ENCODE measurements around the gene IL31RA. TPM values are rescaled to one million over a fixed set of nuclear protein-coding genes. Genes with fewer than 3 reads are reported as not detected.

IL31RA gene
- total RNA-seq, 1 donor from 2014 or later, result 0.51 TPM

DNA sequence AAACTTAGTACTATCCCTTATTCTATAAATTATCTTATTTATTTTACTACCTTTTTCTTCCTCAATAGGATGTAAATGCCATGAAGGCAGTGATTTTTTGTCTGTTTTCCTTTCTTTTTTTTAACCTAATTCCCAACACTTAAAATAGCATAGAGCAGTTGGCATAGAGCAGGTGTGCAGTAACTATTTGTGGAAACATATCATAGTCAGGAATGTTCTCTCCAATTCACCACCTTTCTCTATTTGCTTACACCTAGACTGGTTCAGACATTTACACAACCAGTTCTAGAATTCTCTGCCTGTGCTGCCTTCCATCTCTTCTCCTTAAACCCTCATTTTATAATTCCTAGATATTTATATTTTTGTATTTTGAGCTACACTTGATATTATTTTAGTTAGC is 49.6 kb downstream of the IL31RA start:
- no peak for DNase-seq (ENCODE audit: low read depth in 2 of 2)

DNA sequence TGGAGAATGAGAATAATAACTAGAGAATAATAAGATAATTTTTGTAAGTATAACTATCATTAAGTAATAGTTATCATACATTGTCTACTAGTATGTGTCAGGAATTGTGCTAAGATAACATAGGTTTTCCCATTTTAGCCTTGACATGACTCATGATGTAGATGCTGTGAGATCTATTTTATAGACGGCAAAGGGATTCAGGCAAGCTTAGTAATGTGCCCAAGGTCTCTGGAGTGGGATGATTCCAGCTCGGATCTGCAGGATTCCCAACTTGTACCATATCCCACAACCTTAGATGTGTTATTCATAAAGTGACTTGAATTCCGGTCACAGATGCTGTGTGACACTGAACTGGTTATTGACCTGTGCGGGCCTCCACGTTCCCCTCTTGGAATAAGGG is 51.5 kb downstream of the IL31RA start:
- DNase-seq (ENCODE audit: low read depth in 2 of 2), result no peak

DNA sequence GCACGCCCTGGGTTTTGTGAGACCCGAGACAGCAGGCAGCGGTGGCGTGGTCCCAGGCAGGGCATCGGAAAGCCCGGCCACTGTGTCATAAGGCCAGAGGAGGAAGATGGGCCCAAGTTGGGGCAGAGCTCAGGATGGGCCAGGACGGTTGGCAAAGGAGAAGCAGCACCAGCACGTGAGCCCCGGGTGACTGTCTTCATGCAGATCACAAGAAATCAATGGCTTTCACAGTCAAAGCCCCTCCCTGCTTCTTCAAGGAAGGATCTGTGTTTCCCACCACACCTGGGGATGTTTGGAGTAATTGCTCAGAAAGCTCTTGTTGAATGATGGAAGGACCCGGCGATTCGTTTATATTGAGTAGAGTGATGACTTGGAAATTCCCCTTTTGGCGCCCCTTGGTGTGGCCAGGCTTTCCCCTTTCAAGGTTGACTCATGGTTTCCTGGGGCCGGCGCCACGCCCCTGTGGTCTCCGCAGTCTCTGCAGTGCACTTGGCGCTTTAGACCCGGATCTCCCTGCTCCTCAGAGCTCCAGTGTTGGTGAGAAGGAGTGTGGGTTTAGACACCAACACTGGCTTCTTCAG is 52.1 kb downstream of the IL31RA start:
- peak in 1 of 2 donors; percentile 76 for DNase-seq (ENCODE audit: low read depth in 2 of 2)

DNA sequence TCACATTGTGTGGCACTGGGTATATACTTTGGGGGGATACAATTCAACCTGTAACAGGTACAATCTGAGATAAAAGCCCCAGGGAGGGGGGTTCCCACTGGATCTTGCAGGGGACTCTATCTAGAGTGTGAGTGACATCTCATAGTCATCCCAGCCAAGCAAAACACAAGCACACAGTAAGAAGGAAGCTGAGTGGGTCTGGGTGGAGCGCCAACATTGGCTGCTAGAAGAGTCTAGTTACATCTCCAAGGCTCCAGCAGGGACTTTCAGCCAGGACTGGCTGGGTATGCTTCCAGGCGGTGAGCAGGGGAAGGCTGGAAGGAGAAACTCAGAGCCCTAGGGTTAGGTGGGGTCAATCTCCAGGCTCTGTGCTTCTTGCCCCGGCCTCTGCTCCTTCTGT is 53.0 kb downstream of the IL31RA start:
- peak in 1 of 2 donors; percentile 71 for DNase-seq (ENCODE audit: low read depth in 2 of 2)

DNA sequence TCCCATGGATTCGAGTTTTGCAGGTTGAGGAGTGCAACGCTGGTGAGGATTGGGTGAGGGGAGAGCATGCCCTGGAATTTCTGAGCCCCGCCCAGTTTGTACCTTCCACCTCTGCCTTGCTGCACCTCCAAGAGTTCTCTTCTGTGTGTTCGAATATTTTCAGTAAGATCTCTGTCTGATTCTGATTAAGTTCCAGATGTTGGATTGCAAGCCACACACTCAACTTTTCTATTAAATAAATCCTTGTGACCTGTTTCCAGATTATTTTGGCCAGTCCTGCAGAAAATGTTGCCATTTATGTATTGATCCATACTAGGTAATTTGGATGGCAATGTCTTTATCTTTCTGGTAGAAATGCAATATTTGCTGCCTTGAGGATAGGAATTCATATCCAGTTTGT is 54.1 kb downstream of the IL31RA start:
- no peak for DNase-seq (ENCODE audit: low read depth in 2 of 2)

DNA sequence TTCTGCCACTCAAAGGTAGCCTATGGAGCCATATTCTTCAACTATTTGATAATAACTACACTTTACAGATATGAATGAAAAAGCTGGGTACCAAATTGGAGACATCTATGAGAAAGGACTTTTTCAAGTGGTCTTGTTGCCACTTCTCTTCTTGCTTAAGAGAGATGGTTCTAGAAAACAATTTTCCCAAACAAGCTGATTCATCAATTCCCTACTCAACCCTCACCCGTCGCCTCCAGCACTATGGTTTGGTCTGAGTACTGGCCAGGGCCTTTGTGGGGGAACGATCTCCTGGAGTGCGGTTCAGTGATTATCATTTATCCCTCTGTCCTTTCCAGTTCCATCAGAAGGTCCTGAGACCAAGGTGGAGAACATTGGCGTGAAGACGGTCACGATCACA is 56.8 kb downstream of the IL31RA start:
- no peak for DNase-seq (ENCODE audit: low read depth in 2 of 2)

GRCh38 chr5:55908804-55909203 is 57.6 kb downstream of the IL31RA start:
- no peak for DNase-seq (ENCODE audit: low read depth in 2 of 2)

DNA sequence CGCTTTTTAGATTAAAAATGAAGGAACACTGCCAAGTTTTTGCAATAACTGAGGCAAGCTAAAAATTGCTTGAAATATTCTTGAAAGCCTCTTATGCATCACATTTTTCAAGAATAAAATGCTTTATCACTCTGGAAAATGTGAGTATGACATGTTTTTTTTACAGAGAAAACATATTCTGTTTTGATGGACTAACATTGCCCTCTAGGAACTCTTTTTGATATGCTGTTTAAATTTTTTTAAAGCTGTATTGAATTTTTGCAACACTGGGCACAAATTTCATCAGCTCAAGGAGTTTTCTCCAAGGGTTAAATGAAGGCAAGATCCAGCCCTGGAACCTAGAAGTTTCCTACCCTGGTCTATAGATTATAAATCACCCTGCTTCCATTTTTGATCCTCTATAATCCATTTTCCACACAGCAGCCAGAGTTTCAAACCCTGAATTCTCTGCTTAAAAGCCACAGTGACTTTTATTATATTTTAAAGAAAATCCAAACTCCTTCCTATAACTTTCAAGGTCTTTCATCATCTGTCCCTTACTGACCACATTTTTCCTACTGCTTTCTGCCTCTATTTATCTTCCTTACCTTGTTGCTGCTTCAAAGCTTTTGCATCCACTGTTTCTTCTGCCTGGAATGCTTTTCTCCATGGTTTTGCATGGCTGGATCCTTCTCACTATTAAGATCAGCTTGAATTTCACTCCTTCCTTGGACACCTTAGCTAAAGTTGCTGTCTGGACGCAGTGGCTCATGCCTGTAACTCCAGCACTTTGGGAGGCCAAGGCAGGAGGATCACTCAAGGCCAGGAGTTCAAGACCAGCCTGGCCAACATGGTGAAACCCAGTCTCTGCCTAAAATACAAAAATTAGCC is 60.9 kb downstream of the IL31RA start:
- DNase-seq (ENCODE audit: low read depth in 2 of 2), result no peak

DNA sequence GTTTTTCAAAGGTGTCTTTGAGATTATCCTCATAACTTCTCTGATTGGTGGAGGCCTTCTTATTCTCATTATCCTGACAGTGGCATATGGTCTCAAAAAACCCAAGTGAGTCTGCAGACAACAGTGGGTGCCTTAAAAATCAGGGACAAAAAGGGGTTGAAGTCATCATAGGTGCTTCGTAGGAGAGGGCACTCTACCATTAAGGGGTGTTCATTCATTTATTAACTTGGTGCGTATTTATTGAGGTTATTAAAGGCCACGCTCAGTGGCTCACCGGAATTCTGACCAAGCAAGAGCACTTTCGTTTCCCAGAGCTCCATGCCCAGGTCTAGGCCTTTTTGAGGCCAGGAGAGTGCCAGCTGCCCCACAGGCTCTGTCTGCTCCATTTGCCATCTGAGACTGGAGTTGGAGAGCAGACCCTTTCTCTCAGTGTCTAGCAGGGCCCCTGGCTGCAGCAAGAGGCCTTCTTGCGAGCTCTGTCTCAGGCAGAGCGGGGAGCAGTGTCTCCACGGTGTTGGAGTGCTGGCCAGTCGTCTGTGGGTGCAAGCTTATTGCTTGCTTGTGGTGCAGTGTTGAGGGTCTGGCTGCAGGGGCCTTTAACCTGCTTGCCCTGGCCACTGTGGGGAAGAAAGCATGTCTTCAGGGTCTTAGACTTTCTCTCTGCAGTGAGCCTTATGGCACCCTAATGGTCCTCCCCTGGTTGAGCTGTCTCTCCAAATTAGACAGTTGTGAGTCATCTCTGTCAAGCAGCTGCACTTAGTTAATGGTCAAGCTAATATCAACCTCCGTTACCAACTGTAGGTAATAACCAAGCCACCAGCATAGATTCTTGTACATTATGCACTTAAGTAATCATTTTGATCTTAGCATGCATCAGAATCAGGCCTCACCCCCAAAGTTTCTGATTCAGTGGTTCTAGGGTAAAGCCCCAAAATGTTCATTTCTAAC is 62.6 kb downstream of the IL31RA start:
- no peak for DNase-seq (ENCODE audit: low read depth in 2 of 2)

GRCh38 chr5:55914971-55915370 is 63.8 kb downstream of the IL31RA start:
- no peak for DNase-seq (ENCODE audit: low read depth in 2 of 2)

GRCh38 chr5:55915783-55916182 is 64.6 kb downstream of the IL31RA start:
- no peak for DNase-seq (ENCODE audit: low read depth in 2 of 2)

DNA sequence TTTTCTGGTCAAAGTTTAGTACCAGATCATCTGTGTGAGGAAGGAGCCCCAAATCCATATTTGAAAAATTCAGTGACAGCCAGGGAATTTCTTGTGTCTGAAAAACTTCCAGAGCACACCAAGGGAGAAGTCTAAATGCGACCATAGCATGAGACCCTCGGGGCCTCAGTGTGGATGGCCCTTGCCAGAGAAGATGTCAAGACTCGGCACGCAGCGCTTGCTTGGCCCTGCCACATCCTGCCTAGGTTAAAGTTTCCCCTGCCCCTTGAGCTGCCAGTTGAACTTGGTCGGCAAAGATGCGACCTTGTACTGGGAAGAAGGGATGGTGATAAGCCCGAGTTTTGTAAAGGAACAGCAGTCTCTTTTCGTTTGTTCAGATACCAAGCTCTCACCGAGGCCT is 65.8 kb downstream of the IL31RA start:
- no peak for DNase-seq (ENCODE audit: low read depth in 2 of 2)

- DNase-seq (ENCODE audit: low read depth in 2 of 2), result no peak
Measured at GRCh38 chr5:55917402-55918086, 66.4 kb downstream of the IL31RA start.

GRCh38 chr5:55918087-55919035 is 67.2 kb downstream of the IL31RA start:
- DNase-seq (ENCODE audit: low read depth in 2 of 2), result no peak

DNA sequence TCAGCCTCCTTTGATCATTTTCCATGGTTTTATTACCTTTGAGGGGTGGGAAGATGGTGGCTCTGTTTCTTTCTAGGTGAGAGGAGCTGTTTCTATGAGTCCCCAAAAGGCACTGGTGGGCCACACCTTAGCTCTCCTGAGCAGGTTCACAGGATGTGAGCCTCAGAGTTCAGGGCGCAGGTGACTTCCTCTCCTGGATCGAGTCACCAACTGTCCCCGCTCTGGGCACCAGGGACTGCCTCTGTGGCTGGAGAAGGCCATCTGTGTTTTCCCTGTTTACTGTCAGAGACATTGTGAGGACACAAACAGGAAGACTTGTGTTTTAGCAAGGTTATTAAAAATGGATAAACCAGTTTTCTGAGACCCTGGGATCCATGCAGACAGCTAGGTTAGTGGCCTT is 68.5 kb downstream of the IL31RA start:
- DNase-seq (ENCODE audit: low read depth in 2 of 2), result no peak

GRCh38 chr5:55920784-55921183 is 69.6 kb downstream of the IL31RA start:
- DNase-seq (ENCODE audit: low read depth in 2 of 2), result peak in 1 of 2 donors; percentile 48

DNA sequence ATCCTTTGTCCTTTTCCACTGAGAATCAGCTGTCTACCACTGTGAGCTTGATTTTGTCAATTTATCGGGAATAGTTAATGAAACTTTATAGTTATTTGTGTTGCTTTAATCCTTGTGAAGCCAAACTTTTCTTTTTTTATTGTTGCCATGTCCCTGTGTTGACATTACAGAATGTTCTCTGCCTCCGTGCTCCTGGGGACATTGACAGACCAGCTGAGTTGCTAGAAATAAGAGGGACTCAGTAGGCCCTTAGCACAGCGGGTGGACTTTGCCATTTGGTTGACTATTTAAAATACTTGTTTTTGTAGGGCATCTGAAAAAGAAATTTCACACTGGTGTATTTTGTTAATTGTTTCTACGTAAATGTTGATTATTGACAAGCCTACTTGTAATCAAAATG is 70.5 kb downstream of the IL31RA start:
- no peak for DNase-seq (ENCODE audit: low read depth in 2 of 2)

DNA sequence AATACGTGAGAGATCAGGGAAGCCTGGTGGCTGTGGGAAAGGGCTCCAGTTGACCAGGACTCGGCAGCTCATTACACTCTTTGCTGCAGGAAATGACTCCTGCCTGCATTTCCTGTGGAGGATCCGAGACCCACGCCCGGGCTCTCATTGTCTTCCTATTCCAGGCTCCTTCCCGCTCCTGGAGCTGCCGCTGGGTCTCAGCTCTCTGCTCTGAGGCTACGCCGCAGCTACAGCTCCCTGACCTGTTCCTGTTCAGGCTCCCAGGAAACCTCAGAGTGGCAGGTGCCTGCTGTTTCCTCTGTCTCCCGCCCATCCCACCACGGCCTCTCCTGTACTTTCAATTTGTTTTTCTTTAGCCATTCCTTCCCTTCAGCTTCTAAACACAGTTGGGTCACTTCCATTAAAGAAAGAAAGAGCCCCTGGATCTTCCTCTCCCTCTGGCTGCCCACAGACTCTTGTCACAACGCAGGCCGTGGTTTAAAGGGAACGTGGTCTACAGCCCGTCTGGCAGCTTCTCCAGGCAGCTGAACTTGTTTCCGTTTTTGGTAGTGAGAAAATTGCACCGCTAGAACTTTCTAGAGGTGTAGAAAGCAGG is 72.1 kb downstream of the IL31RA start:
- peak; percentile 62 to 90 for DNase-seq (ENCODE audit: low read depth in 2 of 2)

DNA sequence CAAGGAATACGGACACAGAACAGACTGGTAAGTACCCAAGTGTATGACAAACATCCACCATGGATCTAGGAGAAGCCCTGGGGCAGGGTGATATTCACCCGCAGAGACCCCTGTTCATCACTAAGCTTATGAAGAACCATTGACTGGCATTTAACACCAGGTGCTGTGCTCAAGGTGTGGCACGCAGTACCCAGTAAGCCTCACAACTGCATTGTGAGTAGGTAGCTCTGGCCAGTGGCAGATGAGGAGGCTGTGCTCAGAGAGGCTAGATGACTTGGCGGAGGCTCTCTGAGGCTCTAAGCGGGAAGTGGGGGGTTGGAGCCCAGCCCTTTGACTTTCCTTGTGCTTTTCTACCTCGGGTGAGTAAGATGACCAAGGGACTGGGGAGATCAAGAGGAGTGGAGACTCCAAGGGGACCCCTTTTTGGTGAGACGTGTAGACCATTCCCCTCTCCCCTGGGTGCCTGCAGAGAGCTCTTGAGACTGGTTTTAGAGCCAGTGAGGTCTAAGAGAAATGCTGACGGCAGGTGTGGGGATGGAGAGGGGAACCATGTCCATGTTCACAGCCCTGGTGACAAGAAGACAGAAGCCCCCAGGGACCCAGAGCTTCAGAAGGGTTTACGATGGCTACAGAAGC is 72.8 kb downstream of the IL31RA start:
- DNase-seq (ENCODE audit: low read depth in 2 of 2), result no peak

All from dermis microvascular lymphatic vessel endothelial cell (primary cell).